GM23248 (cell line): Measurements from ENCODE around the gene RAI14. TPM values are rescaled to one million over a fixed set of nuclear protein-coding genes. Genes with fewer than 3 reads are reported as not detected.
"Not testable (repeated sequence)": the region's sequence is repeated elsewhere in the genome, so short reads cannot be mapped to it uniquely, and the experiment has no call there.

Experiments
- DNase-seq: peaks from one replicate; pipeline ENCODE4 v3.0.0-alpha.2; 2015
- H2AFZ ChIP-seq: fragments of 200-600 bp; sonication (generic); 2 replicates; pipeline ENCODE4 v1.6.1; 2016; ENCODE audit warnings: antibody characterized with exemption
- H3F3A ChIP-seq: fragments of 200-600 bp; sonication (generic); 2 replicates; pipeline ENCODE4 v1.6.1; 2016; ENCODE audit warnings: mild to moderate bottlenecking, antibody characterized with exemption, mixed run types; ENCODE audit not compliant: insufficient read depth
- H3K27ac ChIP-seq: fragments of 200-600 bp; sonication (generic); 2 replicates; pipeline ENCODE4 v1.5.1; 2016; ENCODE audit warnings: mild to moderate bottlenecking
- H3K27me3 ChIP-seq: fragments of 200-600 bp; sonication (generic); replicated peaks from 2 replicates; pipeline ENCODE4 v1.6.1; 2016; ENCODE audit warnings: mild to moderate bottlenecking; ENCODE audit not compliant: insufficient read depth
- H3K36me3 ChIP-seq: fragments of 200-600 bp; sonication (generic); 2 replicates; pipeline ENCODE4 v1.6.1; 2016; ENCODE audit warnings: low read depth, mild to moderate bottlenecking
- H3K4me1 ChIP-seq: fragments of 200-600 bp; sonication (generic); 2 replicates; pipeline ENCODE4 v1.6.1; 2016; ENCODE audit warnings: mild to moderate bottlenecking; ENCODE audit not compliant: insufficient read depth
- H3K4me2 ChIP-seq: fragments of 200-600 bp; sonication (generic); one replicate; pipeline ENCODE4 v1.6.1; 2016; ENCODE audit warnings: mild to moderate bottlenecking; ENCODE audit not compliant: unreplicated experiment
- H3K4me3 ChIP-seq: fragments of 200-600 bp; sonication (generic); 2 replicates; pipeline ENCODE4 v1.5.1; 2016; ENCODE audit warnings: mild to moderate bottlenecking
- H3K79me2 ChIP-seq: fragments of 200-600 bp; sonication (generic); 2 replicates; pipeline ENCODE4 v1.6.1; 2016; ENCODE audit warnings: mild to moderate bottlenecking; ENCODE audit not compliant: insufficient read depth
- H3K9ac ChIP-seq: fragments of 200-600 bp; sonication (generic); 2 replicates; pipeline ENCODE4 v1.6.1; 2016; ENCODE audit warnings: mild to moderate bottlenecking
- H3K9me2 ChIP-seq: fragments of 200-600 bp; sonication (generic); 2 replicates; pipeline ENCODE4 v1.6.1; 2016; ENCODE audit warnings: mixed run types, mild to moderate bottlenecking, moderate library complexity; ENCODE audit not compliant: insufficient read depth
- H3K9me3 ChIP-seq: fragments of 200-600 bp; sonication (generic); one replicate; pipeline ENCODE4 v1.6.1; 2017; ENCODE audit warnings: low read depth
- H4K20me1 ChIP-seq: fragments of 200-600 bp; sonication (generic); 2 replicates; pipeline ENCODE4 v1.6.0; 2016; ENCODE audit not compliant: insufficient read depth
- EZH2 ChIP-seq: fragments of 200-600 bp; sonication (generic); IDR thresholded peaks from 2 replicates; pipeline ENCODE4 v1.6.1; 2018; ENCODE audit warnings: antibody characterized with exemption, mild to moderate bottlenecking; ENCODE audit not compliant: insufficient read depth, poor library complexity, severe bottlenecking
- EZH2phosphoT487 ChIP-seq: fragments of 200-600 bp; sonication (generic); IDR thresholded peaks from 2 replicates; pipeline ENCODE4 v1.6.1; 2018; ENCODE audit warnings: antibody characterized with exemption, moderate library complexity, mild to moderate bottlenecking, low read depth; ENCODE audit not compliant: insufficient read depth
- WGBS, 2 experiments: methylation state at CpG; one replicate each; pipeline ENCODE4 v1.1.6; 2015 to 2017; ENCODE audit warnings: low lambda C conversion rate in 2 of 2, low coverage in 1 of 2; ENCODE audit errors: missing lambda C conversion rate in 2 of 2; 5-methylcytosine and 5-hydroxymethylcytosine counted together
- in situ Hi-C: fragments of 300-500 bp; cut with MboI; formaldehyde crosslinking; loops from 2 replicates; pipeline ENCODE4 v1.15.0; 2020
- polyA plus RNA-seq: library from polyadenylated mRNA; unstranded; fragments of >200 nt; fragmentation: Nextera tagmentation; extraction: Ambion mirVana; gene quantifications from 2 replicates; pipeline ENCODE4 v1.2.1, GENCODE V29; 2016
- total RNA-seq: library from RNA; depleted of rRNA; stranded (reverse); fragments of >200 nt; shearing (Covaris generic); gene quantifications from 2 replicates; pipeline ENCODE4 v1.2.3, GENCODE V29; 2014

Gene RAI14
- total and polyA plus RNA-seq, 2 experiments from 2014 or later, result 116 to 124 TPM

DNA sequence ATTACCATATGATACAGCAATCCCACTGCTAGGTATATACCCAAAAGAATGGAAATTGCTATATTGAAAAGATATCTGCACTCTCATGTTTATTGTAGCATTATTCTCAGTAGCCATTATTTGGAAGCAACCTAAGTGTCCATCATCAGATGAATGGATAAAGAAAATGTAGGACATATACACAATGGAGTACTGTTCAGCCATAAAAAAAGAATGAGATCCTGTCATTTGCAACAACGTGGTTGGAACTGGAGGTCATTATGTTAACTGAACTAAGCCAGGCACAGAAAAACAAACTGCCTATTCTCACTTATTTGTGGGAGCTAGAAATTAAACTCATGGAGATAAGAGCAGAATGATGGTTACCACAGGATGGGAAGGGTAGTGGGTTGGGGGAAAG is 119.8 kb downstream of the RAI14 start:
- 95 to 100% methylated on average over 1 of the region's 1 CpG for WGBS, 2 experiments
- DNase-seq, result no peak
- H3K4me2 ChIP-seq, result no peak overlapping the region
- no peaks in the 10 kb centered on the region for H4K20me1 ChIP-seq
- H3K4me1 ChIP-seq, result no peaks in the 10 kb centered on the region
- peaks cover 85% of the 10 kb centered on the region for H3K79me2 ChIP-seq
- TF ChIP-seq EZH2 (no peak), EZH2phosphoT487 (no peak)
- 0 out of 2 replicates have a peak, but pooled peaks cover 26% of the 10 kb centered on the region for H3F3A ChIP-seq
- H3K9me2 ChIP-seq, result no peaks in the 10 kb centered on the region
- peaks cover 6% of the 10 kb centered on the region; the same call in 1 of the 2 replicates for H3K36me3 ChIP-seq
- H3K27ac ChIP-seq, result no peak overlapping the region
- H2AFZ ChIP-seq, result no peak overlapping the region
- H3K9me3 ChIP-seq, result peaks cover 6% of the 10 kb centered on the region
- in situ Hi-C loops, result no loop called here
- no peak overlapping the region for H3K4me3 ChIP-seq
- no peaks in the 10 kb centered on the region for H3K27me3 ChIP-seq
- no peak overlapping the region for H3K9ac ChIP-seq

DNA sequence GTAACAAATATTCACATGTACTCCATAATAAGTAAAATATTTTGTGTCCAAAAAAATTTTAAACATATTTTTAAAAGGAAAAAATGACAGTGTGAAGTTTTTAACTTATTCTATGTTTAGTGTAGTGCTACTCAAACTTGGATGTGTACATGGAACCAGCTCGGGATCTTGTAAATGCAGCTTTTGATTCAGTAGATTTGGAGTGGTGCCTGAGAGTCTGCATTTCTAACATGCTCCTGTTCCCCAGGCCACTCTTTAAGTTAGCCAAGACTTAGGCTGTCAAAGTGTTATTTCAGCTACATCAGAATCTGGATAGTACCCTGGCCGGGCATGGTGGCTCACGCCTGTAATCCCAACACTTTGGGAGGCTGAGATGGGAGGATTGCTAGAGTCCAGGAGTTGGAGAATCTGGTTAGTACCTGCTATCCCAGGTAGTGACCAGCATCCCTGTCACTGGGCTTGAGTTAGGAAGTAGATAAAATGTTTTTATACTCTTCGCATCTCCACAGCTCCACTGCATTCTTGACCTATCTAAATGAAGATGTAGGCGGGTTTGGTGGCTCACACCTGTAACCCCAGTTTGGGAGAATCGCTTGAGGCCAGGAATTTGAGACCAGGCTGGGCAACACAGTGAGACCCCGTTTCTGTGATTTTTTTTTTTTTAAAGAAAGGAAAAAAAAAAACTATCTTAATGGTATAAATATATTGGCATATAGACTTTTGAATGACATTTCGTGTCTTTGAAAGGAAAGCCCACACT is 122.1 kb downstream of the RAI14 start:
- WGBS, 2 experiments, result 99% methylated on average over 8 of the region's 8 CpGs
- Histone ChIP-seq H2AFZ (no peak overlapping the region), H3K36me3 (0 out of 2 replicates have a peak, but pooled peaks cover 6% of the 10 kb centered on the region), H3K9me3 (peaks cover 6% of the 10 kb centered on the region), H3K4me2 (no peak overlapping the region), H3K79me2 (peaks cover 82% of the 10 kb centered on the region), H3K9me2 (no peaks in the 10 kb centered on the region), H3F3A (0 out of 2 replicates have a peak, but pooled peaks cover 16% of the 10 kb centered on the region), H3K4me3 (no peak overlapping the region), H3K27ac (no peak overlapping the region), H3K27me3 (no peaks in the 10 kb centered on the region), H4K20me1 (no peaks in the 10 kb centered on the region), H3K4me1 (no peaks in the 10 kb centered on the region), H3K9ac (no peak overlapping the region)
- TF ChIP-seq EZH2, result no peak
- TF ChIP-seq EZH2phosphoT487, result no peak
- no peak for DNase-seq
- in situ Hi-C loops, result no loop called here

DNA sequence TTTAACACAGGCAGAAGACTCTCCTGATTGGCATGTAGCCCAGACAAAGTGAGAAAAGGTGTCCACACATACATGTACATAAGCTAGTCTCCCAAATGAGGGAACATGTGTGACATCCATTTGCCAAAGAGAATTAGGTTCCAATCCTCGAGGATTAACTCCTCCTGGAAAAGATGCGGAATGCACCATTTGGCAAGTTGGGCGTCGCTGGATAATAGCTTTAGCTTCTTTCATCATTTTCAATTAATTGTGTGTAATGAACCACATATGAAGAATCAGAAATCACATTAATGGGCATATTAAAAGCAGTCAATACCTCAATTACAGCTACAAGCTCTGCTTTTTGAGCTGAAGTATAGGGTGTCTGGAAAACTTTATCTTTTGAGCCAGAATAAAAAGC is 127.8 kb downstream of the RAI14 start:
- H3K9me2 ChIP-seq, result not testable (repeated sequence)
- 75 to 82% methylated on average over 4 of the region's 4 CpGs for WGBS, 2 experiments

DNA sequence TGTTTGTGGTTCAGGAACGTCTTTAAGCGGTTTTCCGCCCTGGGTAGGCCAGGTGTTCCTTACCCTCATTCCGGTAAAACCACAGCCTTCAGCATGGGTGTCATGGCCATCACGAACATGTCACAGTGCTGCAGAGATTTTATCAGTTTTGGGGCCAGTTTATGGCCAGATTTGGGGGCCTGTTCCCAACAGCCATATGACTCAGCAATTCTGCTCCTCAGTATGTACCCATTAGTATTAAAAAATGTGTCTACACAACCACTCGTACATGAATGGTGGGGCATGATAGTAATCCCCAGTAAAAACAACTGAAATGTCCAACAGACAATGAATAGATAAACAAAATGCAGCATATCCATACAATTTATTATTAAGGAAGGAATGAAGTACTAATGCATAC is 130.9 kb downstream of the RAI14 start:
- no peak for DNase-seq
- H3K9me3 ChIP-seq, result no peaks in the 10 kb centered on the region
- H3F3A ChIP-seq, result peaks cover 40% of the 10 kb centered on the region
- H3K4me3 ChIP-seq, result no peak overlapping the region
- H3K27ac ChIP-seq, result no peak overlapping the region
- no peak overlapping the region for H2AFZ ChIP-seq
- TF ChIP-seq EZH2phosphoT487 (no peak), EZH2 (no peak)
- no peak overlapping the region for H3K4me2 ChIP-seq
- peaks cover 21% of the 10 kb centered on the region for H3K4me1 ChIP-seq
- no peaks in the 10 kb centered on the region for H4K20me1 ChIP-seq
- H3K9ac ChIP-seq, result no peak overlapping the region
- 0 out of 2 replicates have a peak, but pooled peaks cover 6% of the 10 kb centered on the region for H3K36me3 ChIP-seq
- H3K9me2 ChIP-seq, result no peaks in the 10 kb centered on the region
- no peaks in the 10 kb centered on the region for H3K27me3 ChIP-seq
- WGBS, 2 experiments, result 97% methylated on average over 6 of the region's 6 CpGs
- peaks cover 84% of the 10 kb centered on the region for H3K79me2 ChIP-seq
- in situ Hi-C loops, result no loop called here

More for the DNA sequence above, 127.8 kb downstream of the RAI14 start:
- H3K36me3 ChIP-seq, H3K27ac ChIP-seq, H3K9ac ChIP-seq, H4K20me1 ChIP-seq, H3K9me3 ChIP-seq, DNase-seq, H3K4me3 ChIP-seq, in situ Hi-C loops, H3K4me1 ChIP-seq, H2AFZ ChIP-seq, H3K27me3 ChIP-seq, H3K4me2 ChIP-seq: not testable (repeated sequence)
- H3K79me2 ChIP-seq, result peaks cover 74% of the 10 kb centered on the region
- H3F3A ChIP-seq, result peaks cover 17% of the 10 kb centered on the region
